Thoracic aorta (tissue), 2 donors: Measurements from ENCODE around the gene INPP4B. TPM values are rescaled to one million over a fixed set of nuclear protein-coding genes. Genes with fewer than 3 reads are reported as not detected.
"Not testable (repeated sequence)": the region's sequence is repeated elsewhere in the genome, so short reads cannot be mapped to it uniquely, and the experiment has no call there.

ENCODE experiments used
- ATAC-seq: fragments of 150-250 bp; one replicate; pipeline ENCODE4 v1.8.0; 2017; ENCODE audit warnings: low read depth; ENCODE audit not compliant: insufficient number of reproducible peaks, low FRiP score
- DNase-seq: peaks from one replicate; pipeline ENCODE4 v3.0.0-alpha.2; 2020; ENCODE audit warnings: low spot score
- H3K27ac ChIP-seq, 2 donors: fragments of 200-600 bp; sonication (generic); 1 replicate in 1 of 2; 2 replicates in 1 of 2; pipeline ENCODE4 v1.5.1; 2016; ENCODE audit warnings: mild to moderate bottlenecking in 2 of 2, moderate library complexity in 2 of 2
- H3K27me3 ChIP-seq: fragments of 200-600 bp; sonication (generic); replicated peaks from 2 replicates; pipeline ENCODE4 v1.6.0; 2016; ENCODE audit warnings: mild to moderate bottlenecking; ENCODE audit not compliant: insufficient read depth
- H3K36me3 ChIP-seq: fragments of 200-600 bp; sonication (generic); one replicate; pipeline ENCODE4 v1.5.1; 2016
- H3K4me1 ChIP-seq, 2 donors: fragments of 200-600 bp; sonication (generic); 1 replicate in 1 of 2; 2 replicates in 1 of 2; pipeline versions ENCODE4 v1.5.1 to v1.6.0; 2016; ENCODE audit warnings: low read depth in 2 of 2, mild to moderate bottlenecking in 1 of 2; ENCODE audit not compliant: control insufficient read depth in 1 of 2
- H3K4me3 ChIP-seq: fragments of 200-600 bp; sonication (generic); 2 replicates; pipeline ENCODE4 v1.5.1; 2016; ENCODE audit warnings: mild to moderate bottlenecking
- H3K9me3 ChIP-seq: fragments of 200-600 bp; sonication (generic); 2 replicates; pipeline ENCODE4 v1.5.1; 2016
- total RNA-seq, 2 donors: library from RNA; depleted of rRNA; stranded (reverse); fragments of >200 nt; gene quantifications; one replicate each; pipeline versions ENCODE4 v1.1.0 to v1.2.3, GENCODE V29; 2016
- TF ChIP-seq, protein P1 (sequence below): fragments of 200-600 bp; sonication (generic); IDR thresholded peaks from one replicate; pipeline ENCODE4 v1.5.1; 2019; ENCODE audit warnings: antibody characterized with exemption

Gene INPP4B
- total RNA-seq, 2 donors from 2014 or later = 21.1 to 30.4 TPM

DNA sequence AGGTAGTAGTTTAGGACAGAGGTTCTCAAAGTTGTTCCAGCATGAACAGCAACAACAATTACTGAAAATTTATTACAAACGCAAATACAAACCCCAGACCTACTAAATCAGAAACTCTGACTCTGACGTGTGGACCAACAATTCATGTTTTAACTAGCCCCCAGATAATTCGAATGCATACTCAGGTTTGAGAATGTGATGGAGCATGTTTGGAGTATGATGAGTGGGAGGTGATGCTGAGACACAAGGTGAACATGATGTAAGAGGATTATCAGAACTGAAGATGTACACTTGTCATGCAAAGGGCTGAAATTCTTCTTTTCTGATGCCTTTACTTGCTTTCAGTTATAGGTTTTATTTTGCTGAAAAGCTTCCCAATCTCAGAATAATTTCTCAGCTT is 323.0 kb downstream of the INPP4B start:
- TF ChIP-seq, protein P1, sequence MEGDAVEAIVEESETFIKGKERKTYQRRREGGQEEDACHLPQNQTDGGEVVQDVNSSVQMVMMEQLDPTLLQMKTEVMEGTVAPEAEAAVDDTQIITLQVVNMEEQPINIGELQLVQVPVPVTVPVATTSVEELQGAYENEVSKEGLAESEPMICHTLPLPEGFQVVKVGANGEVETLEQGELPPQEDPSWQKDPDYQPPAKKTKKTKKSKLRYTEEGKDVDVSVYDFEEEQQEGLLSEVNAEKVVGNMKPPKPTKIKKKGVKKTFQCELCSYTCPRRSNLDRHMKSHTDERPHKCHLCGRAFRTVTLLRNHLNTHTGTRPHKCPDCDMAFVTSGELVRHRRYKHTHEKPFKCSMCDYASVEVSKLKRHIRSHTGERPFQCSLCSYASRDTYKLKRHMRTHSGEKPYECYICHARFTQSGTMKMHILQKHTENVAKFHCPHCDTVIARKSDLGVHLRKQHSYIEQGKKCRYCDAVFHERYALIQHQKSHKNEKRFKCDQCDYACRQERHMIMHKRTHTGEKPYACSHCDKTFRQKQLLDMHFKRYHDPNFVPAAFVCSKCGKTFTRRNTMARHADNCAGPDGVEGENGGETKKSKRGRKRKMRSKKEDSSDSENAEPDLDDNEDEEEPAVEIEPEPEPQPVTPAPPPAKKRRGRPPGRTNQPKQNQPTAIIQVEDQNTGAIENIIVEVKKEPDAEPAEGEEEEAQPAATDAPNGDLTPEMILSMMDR = no peak
- ATAC-seq = no peak

DNA sequence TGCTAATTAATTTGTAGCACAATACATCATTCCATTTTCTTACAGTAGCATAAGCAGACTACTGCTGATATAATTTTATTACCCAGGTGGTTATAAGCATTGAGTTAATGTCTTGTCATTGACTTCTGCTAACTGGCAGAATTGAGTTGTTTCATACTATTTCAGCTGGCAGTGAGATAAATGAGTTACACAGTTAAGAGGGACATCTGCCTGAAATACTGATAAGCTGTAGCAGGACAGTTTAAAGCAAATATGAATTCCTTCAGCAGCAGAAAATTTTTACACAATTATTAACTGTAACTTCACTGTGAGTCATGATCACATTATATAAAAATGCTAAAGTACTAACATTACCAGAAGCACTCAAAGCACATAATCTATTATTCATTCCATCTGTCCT is 326.8 kb downstream of the INPP4B start:
- no peak for ATAC-seq
- no peak overlapping the region for H3K27ac ChIP-seq
- H3K27me3 ChIP-seq = no peaks in the 10 kb centered on the region
- TF ChIP-seq, protein P1 = no peak
- no peaks in the 10 kb centered on the region for H3K4me1 ChIP-seq
- DNase-seq = no peak
- no peak overlapping the region for H3K4me3 ChIP-seq
- H3K9me3 ChIP-seq = no peaks in the 10 kb centered on the region
- no peaks in the 10 kb centered on the region for H3K36me3 ChIP-seq

More for the DNA sequence above, 323.0 kb downstream of the INPP4B start:
- H3K4me1 ChIP-seq = no peaks in the 10 kb centered on the region
- no peak for DNase-seq
- H3K36me3 ChIP-seq = no peaks in the 10 kb centered on the region
- no peaks in the 10 kb centered on the region for H3K27me3 ChIP-seq
- no peak overlapping the region for H3K27ac ChIP-seq
- no peaks in the 10 kb centered on the region for H3K9me3 ChIP-seq
- H3K4me3 ChIP-seq = no peak overlapping the region

DNA sequence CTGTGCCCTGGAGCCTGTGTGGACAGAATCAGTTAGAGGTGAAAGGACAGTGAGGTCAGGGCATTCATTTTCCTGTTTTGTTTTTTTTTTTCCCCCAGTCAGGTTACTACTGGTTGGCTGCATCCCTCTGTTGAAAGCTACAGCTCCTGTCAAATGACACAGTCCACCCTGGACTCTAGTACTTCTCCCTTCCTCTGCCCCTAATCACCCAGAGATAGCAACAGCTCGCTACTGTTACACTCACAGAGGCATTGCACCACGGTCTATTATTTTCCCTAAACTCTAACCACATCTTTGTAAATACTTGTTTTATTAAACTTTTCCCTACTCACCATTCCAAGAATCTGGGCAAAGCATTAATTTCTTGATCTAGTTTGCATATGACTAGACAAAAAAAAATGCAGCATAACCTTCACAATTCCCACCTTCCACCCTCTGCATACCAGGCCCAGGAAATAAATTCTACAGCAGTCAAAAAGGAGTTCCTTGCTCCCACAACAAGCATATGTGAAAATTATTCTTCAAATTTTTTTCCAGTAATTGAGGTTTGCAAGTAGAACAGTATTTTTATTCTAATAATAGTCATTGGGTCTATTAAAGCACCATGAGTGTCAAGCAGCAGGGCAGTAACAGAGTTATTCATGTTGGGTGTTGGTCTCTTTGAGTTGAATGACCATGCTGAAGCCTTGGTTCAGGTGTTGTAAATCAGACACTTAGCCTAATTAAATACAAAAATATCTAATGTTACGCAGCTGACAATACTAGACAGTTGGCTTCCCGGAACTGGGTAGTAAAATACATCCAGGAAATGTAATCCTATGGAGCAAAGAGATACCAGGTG is 329.2 kb downstream of the INPP4B start:
- Histone ChIP-seq H3K4me1 (no peaks in the 10 kb centered on the region), H3K27me3 (no peaks in the 10 kb centered on the region), H3K9me3 (no peaks in the 10 kb centered on the region), H3K27ac (no peak overlapping the region), H3K4me3 (no peak overlapping the region), H3K36me3 (no peaks in the 10 kb centered on the region)
- TF ChIP-seq, protein P1 = no peak
- DNase-seq (no peak), ATAC-seq (no peak)

DNA sequence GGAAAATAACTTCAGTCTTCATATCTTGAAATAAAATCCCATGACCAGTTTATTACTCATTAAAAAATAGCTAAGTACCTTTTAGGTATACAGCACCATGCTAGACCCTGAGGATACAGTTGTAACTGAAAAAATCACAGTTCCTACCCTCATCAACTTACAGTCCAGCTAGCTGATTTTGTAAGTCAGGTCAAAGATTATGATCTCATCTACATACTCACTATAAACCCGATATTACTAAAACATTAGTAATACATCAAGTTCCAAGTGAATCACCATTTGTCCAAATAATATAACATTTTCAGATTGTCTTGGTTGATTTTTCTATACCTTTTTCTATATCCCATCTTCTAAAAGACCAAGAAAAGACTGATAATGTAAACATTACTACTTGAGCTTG is 333.9 kb downstream of the INPP4B start:
- Histone ChIP-seq H3K27ac (no peak overlapping the region), H3K9me3 (no peaks in the 10 kb centered on the region), H3K36me3 (no peaks in the 10 kb centered on the region), H3K4me3 (no peak overlapping the region), H3K27me3 (no peaks in the 10 kb centered on the region), H3K4me1 (no peaks in the 10 kb centered on the region)
- ATAC-seq (no peak), DNase-seq (no peak)
- TF ChIP-seq, protein P1 = no peak

DNA sequence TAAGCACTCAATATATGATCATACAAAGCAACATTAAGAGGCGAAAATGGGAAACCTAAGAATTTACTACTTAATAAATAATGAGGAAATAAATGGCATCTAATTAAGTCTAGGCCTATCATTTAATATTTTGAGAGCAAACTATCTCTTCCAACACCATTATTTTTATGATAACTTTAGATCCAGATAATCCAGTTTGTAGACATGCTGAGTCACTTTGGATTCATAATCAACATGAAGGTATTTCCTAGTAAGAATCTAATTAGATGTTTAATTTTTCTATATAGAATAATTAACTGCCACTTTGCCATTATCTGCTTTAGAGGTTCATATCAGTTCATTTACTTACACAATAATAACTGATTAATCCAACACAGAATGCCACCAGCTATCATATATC is 336.2 kb downstream of the INPP4B start:
- H3K27ac ChIP-seq = no peak overlapping the region
- DNase-seq (no peak), ATAC-seq (no peak)
- TF ChIP-seq, protein P1 = no peak
- H3K4me1 ChIP-seq = no peaks in the 10 kb centered on the region
- H3K27me3 ChIP-seq = no peaks in the 10 kb centered on the region
- no peaks in the 10 kb centered on the region for H3K9me3 ChIP-seq
- H3K4me3 ChIP-seq = no peak overlapping the region
- no peaks in the 10 kb centered on the region for H3K36me3 ChIP-seq

DNA sequence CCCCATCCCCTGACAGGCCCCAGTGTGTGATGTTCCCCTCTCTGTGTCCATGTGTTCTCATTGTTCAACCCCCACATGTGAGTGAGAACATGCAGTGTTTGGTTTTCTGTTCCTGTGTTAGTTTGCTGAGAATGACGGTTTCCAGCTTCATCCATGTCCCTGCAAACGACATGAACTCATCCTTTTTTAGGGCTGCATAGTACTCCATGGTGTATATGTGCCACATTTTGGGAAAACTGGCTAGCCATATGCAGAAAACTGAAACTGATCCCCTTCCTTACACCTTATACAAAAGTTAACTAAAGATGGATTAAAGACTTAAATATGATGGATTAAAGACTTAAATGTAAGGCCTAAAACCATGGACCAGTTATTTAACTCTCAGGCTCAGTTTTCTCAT is 336.7 kb downstream of the INPP4B start:
- not testable (repeated sequence) for DNase-seq, H3K4me3 ChIP-seq, H3K9me3 ChIP-seq, H3K4me1 ChIP-seq, H3K27me3 ChIP-seq, H3K36me3 ChIP-seq, ATAC-seq, H3K27ac ChIP-seq
